ENCODE data around the gene RNF34. TPM values are rescaled to one million over a fixed set of nuclear protein-coding genes. Genes with fewer than 3 reads are reported as not detected.

The RNF34 gene
- total RNA-seq, 2 donors from 2014 or later: 72.6 to 74.7 TPM

DNA sequence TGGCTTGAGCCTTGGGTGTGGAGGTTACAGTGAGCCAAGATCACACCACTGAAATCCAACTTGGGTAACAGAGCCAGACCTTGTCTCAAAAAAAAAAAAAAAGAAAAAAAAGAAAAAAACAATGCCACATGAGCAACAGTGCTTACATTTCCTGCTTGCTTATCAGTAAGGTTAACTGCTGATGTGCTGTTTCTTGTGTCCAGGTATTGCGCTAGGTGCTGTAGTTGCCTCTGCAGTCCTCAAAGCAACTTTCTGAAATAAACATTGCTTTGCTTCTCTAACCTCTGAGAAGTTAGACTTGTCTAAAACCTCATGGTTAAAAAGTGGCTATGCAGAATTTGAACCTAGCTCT is 24.7 kb downstream of the RNF34 start:
- Histone ChIP-seq H3K36me3 (ENCODE audit: control insufficient read depth, insufficient read depth, low read length) (peaks cover 97% of the 10 kb centered on the region), H3K27ac (ENCODE audit: low read depth, low read length) (no peak overlapping the region), H3K9me3 (ENCODE audit: control insufficient read depth, low read length) (no peaks in the 10 kb centered on the region), H3K4me3 (ENCODE audit: low read length) (no peak overlapping the region), H3K27me3 (ENCODE audit: control insufficient read depth, insufficient read depth, low read length, poor library complexity, severe bottlenecking) (no peaks in the 10 kb centered on the region), H3K4me1 (ENCODE audit: control insufficient read depth, insufficient read depth, low read length) (no peaks in the 10 kb centered on the region), H3K9ac (ENCODE audit: extremely low read depth, low read length, poor library complexity, severe bottlenecking) (no peak overlapping the region)
- no peaks in the 10 kb centered on the region for H3K4me1 Mint-ChIP-seq
- H3K27me3 Mint-ChIP-seq (ENCODE audit: insufficient read depth): no peaks in the 10 kb centered on the region
- H3K27ac Mint-ChIP-seq: no peak overlapping the region
- TF ChIP-seq, protein P1, sequence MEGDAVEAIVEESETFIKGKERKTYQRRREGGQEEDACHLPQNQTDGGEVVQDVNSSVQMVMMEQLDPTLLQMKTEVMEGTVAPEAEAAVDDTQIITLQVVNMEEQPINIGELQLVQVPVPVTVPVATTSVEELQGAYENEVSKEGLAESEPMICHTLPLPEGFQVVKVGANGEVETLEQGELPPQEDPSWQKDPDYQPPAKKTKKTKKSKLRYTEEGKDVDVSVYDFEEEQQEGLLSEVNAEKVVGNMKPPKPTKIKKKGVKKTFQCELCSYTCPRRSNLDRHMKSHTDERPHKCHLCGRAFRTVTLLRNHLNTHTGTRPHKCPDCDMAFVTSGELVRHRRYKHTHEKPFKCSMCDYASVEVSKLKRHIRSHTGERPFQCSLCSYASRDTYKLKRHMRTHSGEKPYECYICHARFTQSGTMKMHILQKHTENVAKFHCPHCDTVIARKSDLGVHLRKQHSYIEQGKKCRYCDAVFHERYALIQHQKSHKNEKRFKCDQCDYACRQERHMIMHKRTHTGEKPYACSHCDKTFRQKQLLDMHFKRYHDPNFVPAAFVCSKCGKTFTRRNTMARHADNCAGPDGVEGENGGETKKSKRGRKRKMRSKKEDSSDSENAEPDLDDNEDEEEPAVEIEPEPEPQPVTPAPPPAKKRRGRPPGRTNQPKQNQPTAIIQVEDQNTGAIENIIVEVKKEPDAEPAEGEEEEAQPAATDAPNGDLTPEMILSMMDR (conservative IDR thresholded peaks at IDR 0.05): no peak
- DNase-seq: no peak
- peaks cover 94% of the 10 kb centered on the region for H3K36me3 Mint-ChIP-seq (ENCODE audit: low read depth)
- 94 to 100% methylated on average over 1 of the region's 1 CpG for WGBS, 2 experiments (ENCODE audit: insufficient coverage in 1 of 2, insufficient read length in 1 of 2)
- H3K9me3 Mint-ChIP-seq: no peaks in the 10 kb centered on the region
- no peak overlapping the region for H3K4me3 Mint-ChIP-seq

- Mint-ChIP-seq H3K4me3 (no peak overlapping the region), H3K4me1 (no peaks in the 10 kb centered on the region), H3K27me3 (ENCODE audit: insufficient read depth) (no peaks in the 10 kb centered on the region), H3K9me3 (no peaks in the 10 kb centered on the region), H3K27ac (peak overlapping the region; percentile 61), H3K36me3 (ENCODE audit: low read depth) (peaks cover 94% of the 10 kb centered on the region)
- H3K9ac ChIP-seq (ENCODE audit: extremely low read depth, low read length, poor library complexity, severe bottlenecking): no peak overlapping the region
- H3K4me1 ChIP-seq (ENCODE audit: control insufficient read depth, insufficient read depth, low read length): no peaks in the 10 kb centered on the region
- H3K9me3 ChIP-seq (ENCODE audit: control insufficient read depth, low read length): no peaks in the 10 kb centered on the region
- no peak overlapping the region for H3K27ac ChIP-seq (ENCODE audit: low read depth, low read length)
- H3K36me3 ChIP-seq (ENCODE audit: control insufficient read depth, insufficient read depth, low read length): peaks cover 97% of the 10 kb centered on the region
- no peak overlapping the region for H3K4me3 ChIP-seq (ENCODE audit: low read length)
- H3K27me3 ChIP-seq (ENCODE audit: control insufficient read depth, insufficient read depth, low read length, poor library complexity, severe bottlenecking): no peaks in the 10 kb centered on the region
- 97 to 100% methylated on average over 2 of the region's 2 CpGs for WGBS, 2 experiments (ENCODE audit: insufficient coverage in 1 of 2, insufficient read length in 1 of 2)
- TF ChIP-seq, protein P1 (conservative IDR thresholded peaks at IDR 0.05): no peak
- no peak for DNase-seq
These were observed 27.7 kb downstream of the RNF34 start for GRCh38 chr12:121427556-121428050.

GRCh38 chr12:121428883-121429282 is 29.0 kb downstream of the RNF34 start:
- H3K27ac ChIP-seq (ENCODE audit: low read depth, low read length): no peak overlapping the region
- H3K9me3 Mint-ChIP-seq: no peaks in the 10 kb centered on the region
- H3K4me1 ChIP-seq (ENCODE audit: control insufficient read depth, insufficient read depth, low read length): no peaks in the 10 kb centered on the region
- H3K9ac ChIP-seq (ENCODE audit: extremely low read depth, low read length, poor library complexity, severe bottlenecking): no peak overlapping the region
- TF ChIP-seq, protein P1 (conservative IDR thresholded peaks at IDR 0.05): no peak
- peaks cover 97% of the 10 kb centered on the region for H3K36me3 ChIP-seq (ENCODE audit: control insufficient read depth, insufficient read depth, low read length)
- WGBS, 2 experiments (ENCODE audit: insufficient coverage in 1 of 2, insufficient read length in 1 of 2): 95 to 100% methylated on average over 5 of the region's 6 CpGs
- H3K27ac Mint-ChIP-seq: no peak overlapping the region
- H3K4me3 Mint-ChIP-seq: no peak overlapping the region
- H3K4me1 Mint-ChIP-seq: no peaks in the 10 kb centered on the region
- no peaks in the 10 kb centered on the region for H3K9me3 ChIP-seq (ENCODE audit: control insufficient read depth, low read length)
- H3K4me3 ChIP-seq (ENCODE audit: low read length): no peak overlapping the region
- no peaks in the 10 kb centered on the region for H3K27me3 ChIP-seq (ENCODE audit: control insufficient read depth, insufficient read depth, low read length, poor library complexity, severe bottlenecking)
- no peak for DNase-seq
- H3K36me3 Mint-ChIP-seq (ENCODE audit: low read depth): peaks cover 94% of the 10 kb centered on the region
- H3K27me3 Mint-ChIP-seq (ENCODE audit: insufficient read depth): no peaks in the 10 kb centered on the region
